K562 (cell line): Measurements from ENCODE around the gene MMP17. TPM values are rescaled to one million over a fixed set of nuclear protein-coding genes. Genes with fewer than 3 reads are reported as not detected.

Source experiments
- CC2D1A ChIP-seq: fragments of 450-650 bp; IDR thresholded peaks from 2 replicates; pipeline ENCODE4 v1.6.1; 2017; ENCODE audit warnings: mild to moderate bottlenecking
- CEBPB ChIP-seq: fragments of 450-650 bp; IDR thresholded peaks from 2 replicates; pipeline ENCODE4 v1.6.1; 2016; ENCODE audit warnings: missing genetic modification characterization, missing compliant biosample characterization
- CEBPG ChIP-seq, 3 experiments: fragments of 200-800 bp in 1 of 3; sonication (Bioruptor generic) in 1 of 3; sonication (generic) in 1 of 3; formaldehyde crosslinking in 1 of 3; IDR thresholded peaks in 2 of 3; conservative IDR thresholded peaks in 1 of 3; 2 replicates each; pipeline versions ENCODE4 v1.6.1 to v1.8.0; 2016 to 2022; ENCODE audit warnings: missing compliant biosample characterization in 2 of 3, missing genetic modification characterization in 2 of 3, mild to moderate bottlenecking in 1 of 3, missing genetic modification reagents in 1 of 3
- CHD1 ChIP-seq: fragments of 200-600 bp; sonication (generic); IDR thresholded peaks from one replicate; pipeline ENCODE4 v1.6.1; 2012; ENCODE audit warnings: mild to moderate bottlenecking, moderate library complexity, low read length, inconsistent platforms
- E2F1 ChIP-seq: sonication (generic); formaldehyde crosslinking; IDR thresholded peaks from 2 replicates; pipeline ENCODE4 v1.8.1; 2023; ENCODE audit warnings: mild to moderate bottlenecking, missing genetic modification reagents, moderate library complexity
- E2F6 ChIP-seq, 2 experiments: IDR thresholded peaks; 2 replicates each; pipeline ENCODE4 v1.6.1; 2011; ENCODE audit warnings: borderline replicate concordance in 1 of 2, control low read depth in 1 of 2, low read depth in 1 of 2, low read length in 1 of 2, mild to moderate bottlenecking in 1 of 2, mixed read lengths in 1 of 2, moderate library complexity in 1 of 2; ENCODE audit not compliant: insufficient read depth in 1 of 2, insufficient read length in 1 of 2, poor library complexity in 1 of 2, severe bottlenecking in 1 of 2; ENCODE audit errors: extremely low read depth in 1 of 2
- EHMT2 ChIP-seq: fragments of 450-650 bp; IDR thresholded peaks from 2 replicates; pipeline ENCODE4 v1.6.1; 2018; ENCODE audit warnings: antibody characterized with exemption
- ETS2 ChIP-seq: IDR thresholded peaks from 2 replicates; pipeline ENCODE4 v1.6.1; 2016; ENCODE audit warnings: borderline replicate concordance, missing genetic modification characterization, mild to moderate bottlenecking, moderate library complexity, missing compliant biosample characterization; ENCODE audit not compliant: poor library complexity, severe bottlenecking
- GATAD2B ChIP-seq: fragments of 450-650 bp; IDR thresholded peaks from 2 replicates; pipeline ENCODE4 v1.6.1; 2017; ENCODE audit warnings: mild to moderate bottlenecking, borderline replicate concordance
- ID3 ChIP-seq, 2 experiments: fragments of 250-450 bp in 1 of 2; fragments of 450-650 bp in 1 of 2; sonication (Bioruptor Pico) in 1 of 2; IDR thresholded peaks; 2 replicates each; pipeline versions ENCODE4 v1.6.1 to v1.8.0; 2016 to 2021; ENCODE audit warnings: mild to moderate bottlenecking in 2 of 2, moderate library complexity in 2 of 2, missing compliant biosample characterization in 1 of 2, missing genetic modification characterization in 1 of 2
- MECOM ChIP-seq: fragments of 250-450 bp; sonication (Bioruptor Pico); IDR thresholded peaks from 2 replicates; pipeline ENCODE4 v1.8.0; 2022; ENCODE audit warnings: inconsistent platforms
- RAD21 ChIP-seq, 2 experiments: fragments of 250-450 bp in 1 of 2; fragments of 450-650 bp in 1 of 2; sonication (Bioruptor Pico) in 1 of 2; formaldehyde crosslinking in 1 of 2; IDR thresholded peaks in 1 of 2; conservative IDR thresholded peaks in 1 of 2; 2 replicates each; pipeline versions ENCODE4 v1.4.0 to v1.8.0; 2020 to 2022; ENCODE audit warnings: mild to moderate bottlenecking in 2 of 2, moderate library complexity in 1 of 2
- TAL1 ChIP-seq: fragments of 450-650 bp; IDR thresholded peaks from 2 replicates; pipeline ENCODE4 v1.6.1; 2016; ENCODE audit warnings: mild to moderate bottlenecking
- THRB ChIP-seq: fragments of 450-650 bp; formaldehyde crosslinking; conservative IDR thresholded peaks from 2 replicates; pipeline ENCODE4 v1.4.0; 2022; ENCODE audit warnings: mild to moderate bottlenecking, missing genetic modification characterization
- USF2 ChIP-seq: sonication (generic); formaldehyde crosslinking; IDR thresholded peaks from 2 replicates; pipeline ENCODE4 v1.5.0; 2020; ENCODE audit warnings: missing genetic modification reagents
- ZKSCAN8 ChIP-seq: fragments of 200-800 bp; sonication (Bioruptor generic); IDR thresholded peaks from 2 replicates; pipeline ENCODE4 v1.6.1; 2016; ENCODE audit warnings: missing genetic modification characterization, missing compliant biosample characterization
- ZNF197 ChIP-seq: fragments of 200-800 bp; sonication (Bioruptor generic); IDR thresholded peaks from 2 replicates; pipeline ENCODE4 v1.6.1; 2016; ENCODE audit warnings: low read depth, missing genetic modification characterization, missing compliant biosample characterization
- polyA plus RNA-seq, 8 experiments: library from polyadenylated mRNA; depleted of rRNA in 4 of 8; stranded (reverse) in 5 of 8; unstranded in 3 of 8; fragments of >200 nt; fragmentation: Nextera tagmentation in 2 of 8; fragmentation: Illumina TruSeq in 1 of 8; extraction: Ambion mirVana in 2 of 8; extraction: Trizol in 1 of 8; gene quantifications; 2 replicates each; pipeline versions ENCODE4 v1.2.1 to v1.2.3, GENCODE V29; 2011 to 2014; ENCODE audit warnings: inconsistent platforms in 1 of 8, missing spikeins in 1 of 8
- total RNA-seq, 7 experiments: library from RNA; depleted of rRNA in 6 of 7; stranded (reverse); fragments of >200 nt in 6 of 7; fragmentation: Illumina TruSeq in 2 of 7; extraction: Trizol in 2 of 7; gene quantifications; 2 replicates each; pipeline versions ENCODE4 v1.2.1 to v1.2.3, GENCODE V29; 2011 to 2021; ENCODE audit warnings: low replicate concordance in 1 of 7
- TF ChIP-seq, protein P1 (sequence below): fragments of 450-650 bp; IDR thresholded peaks from 2 replicates; pipeline ENCODE4 v1.6.1; 2014; ENCODE audit warnings: low read depth, mild to moderate bottlenecking, moderate library complexity, borderline replicate concordance

The MMP17 gene
- total and polyA plus RNA-seq, 9 of the 15 experiments (the other 6 are each of a cell fraction or from before 2014, with no cell fraction given) = 1.1 to 21.2 (median 17.1) TPM; not detected in 2

DNA sequence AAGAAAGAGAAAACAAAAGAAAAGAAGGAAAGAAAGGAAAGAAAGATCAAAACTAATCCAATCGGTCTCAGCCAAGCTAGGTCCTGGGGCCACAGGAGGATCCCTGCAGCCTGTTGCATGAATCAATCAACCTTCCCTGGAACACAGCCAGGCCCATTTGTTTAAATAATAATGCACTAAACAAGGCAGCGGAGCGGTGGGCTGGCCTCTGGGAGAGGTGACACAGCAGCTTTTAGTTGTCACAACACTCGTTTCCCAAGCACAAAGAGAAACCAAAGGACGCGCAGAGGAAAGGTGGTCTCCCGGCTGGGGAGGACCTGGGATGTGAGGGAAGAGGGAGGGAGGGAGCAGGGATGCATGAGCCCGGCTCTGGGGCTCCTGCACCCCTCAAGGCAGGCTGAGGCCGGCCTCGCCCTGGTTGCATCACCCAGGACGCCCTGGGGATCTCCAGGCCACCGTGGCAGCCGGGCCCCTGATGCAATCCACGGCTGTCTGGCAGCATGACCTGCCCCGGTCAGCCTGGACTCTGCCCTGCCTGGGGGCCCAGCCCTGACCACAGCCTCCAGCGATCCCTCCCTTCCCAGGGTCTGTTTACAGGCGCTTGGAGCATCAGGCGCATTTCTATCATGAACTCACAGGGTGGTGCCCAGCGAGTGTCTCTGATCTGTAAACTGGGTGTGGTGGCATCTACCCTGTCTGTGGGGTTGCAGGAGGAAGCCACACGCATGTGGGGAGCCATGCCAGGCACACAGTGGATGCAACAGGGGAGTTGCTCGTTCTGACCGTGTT, 32.5 kb downstream of the MMP17 start (continued):
- TF ChIP-seq CHD1 = no peak
- TF ChIP-seq CC2D1A = 0 out of 2 replicates have a peak, but pooled peaks have one; percentile 49
- TF ChIP-seq GATAD2B = no peak; the same call in 1 of the 2 replicates
- peak; percentile 98 for TF ChIP-seq CEBPB (tag)
- no peak for TF ChIP-seq USF2 (CRISPR knock-in tag)
- TF ChIP-seq ID3 (CRISPR knock-in tag; IDR thresholded peaks at IDR 0.05) = no peak
- peak; percentile 76; the same call in 1 of the 2 replicates for TF ChIP-seq ID3 (tag; IDR thresholded peaks at IDR 0.05)
- TF ChIP-seq ETS2 (tag) = no peak
- no peak for TF ChIP-seq ZKSCAN8 (CRISPR knock-in tag)
- no peak for TF ChIP-seq E2F1 (CRISPR knock-in tag)
- TF ChIP-seq EHMT2 = no peak
- TF ChIP-seq CEBPG (CRISPR knock-in tag; IDR thresholded peaks at IDR 0.05) = peak; percentile 100
- peak; percentile 99 to 100 for TF ChIP-seq CEBPG (tag; conservative IDR thresholded peaks at IDR 0.05 in 1 of 2, IDR thresholded peaks at IDR 0.05 in 1 of 2)
- TF ChIP-seq E2F6 (IDR thresholded peaks at IDR 0.05; ENCODE audit: borderline replicate concordance in 1 of 2, extremely low read depth in 1 of 2, insufficient read depth in 1 of 2, insufficient read length in 1 of 2, low read depth in 1 of 2, low read length in 1 of 2, poor library complexity in 1 of 2, severe bottlenecking in 1 of 2) = no peak
- no peak for TF ChIP-seq TAL1
- peak in 1 of 2 experiments; percentile 7; a peak in 2 of 4 replicates for TF ChIP-seq RAD21 (CRISPR knock-in tag; conservative IDR thresholded peaks at IDR 0.05 in 1 of 2, IDR thresholded peaks at IDR 0.05 in 1 of 2)
- no peak for TF ChIP-seq THRB (CRISPR knock-in tag)
- TF ChIP-seq, protein P1, sequence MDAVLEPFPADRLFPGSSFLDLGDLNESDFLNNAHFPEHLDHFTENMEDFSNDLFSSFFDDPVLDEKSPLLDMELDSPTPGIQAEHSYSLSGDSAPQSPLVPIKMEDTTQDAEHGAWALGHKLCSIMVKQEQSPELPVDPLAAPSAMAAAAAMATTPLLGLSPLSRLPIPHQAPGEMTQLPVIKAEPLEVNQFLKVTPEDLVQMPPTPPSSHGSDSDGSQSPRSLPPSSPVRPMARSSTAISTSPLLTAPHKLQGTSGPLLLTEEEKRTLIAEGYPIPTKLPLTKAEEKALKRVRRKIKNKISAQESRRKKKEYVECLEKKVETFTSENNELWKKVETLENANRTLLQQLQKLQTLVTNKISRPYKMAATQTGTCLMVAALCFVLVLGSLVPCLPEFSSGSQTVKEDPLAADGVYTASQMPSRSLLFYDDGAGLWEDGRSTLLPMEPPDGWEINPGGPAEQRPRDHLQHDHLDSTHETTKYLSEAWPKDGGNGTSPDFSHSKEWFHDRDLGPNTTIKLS = peak; percentile 99
- 0 out of 2 replicates have a peak, but pooled peaks have one; percentile 80 for TF ChIP-seq ZNF197 (CRISPR knock-in tag)
- no peak; the same call in none of the 2 replicates for TF ChIP-seq MECOM (CRISPR knock-in tag)
